DMS 273 (cell line): ENCODE results near the gene ACTN2.

Experiments
- DNase-seq: peaks from one replicate; lab custom pipeline; 2025; ENCODE audit not compliant: unreplicated experiment; lab: John Stamatoyannopoulos, UW

The ACTN2 gene

GRCh38 chr1:236765831-236766230 lies 79.5 kb downstream of the ACTN2 start:
- DNase-seq = no peak

GRCh38 chr1:236766506-236766905 lies 80.2 kb downstream of the ACTN2 start:
- no peak for DNase-seq

- no peak for DNase-seq
These were observed 81.0 kb downstream of the ACTN2 start for GRCh38 chr1:236767276-236767675.

GRCh38 chr1:236768601-236769000 lies 82.3 kb downstream of the ACTN2 start:
- peak; percentile 28 for DNase-seq

GRCh38 chr1:236773919-236774318 lies 87.6 kb downstream of the ACTN2 start:
- DNase-seq = no peak

- peak; percentile 36 for DNase-seq
These were observed 88.6 kb downstream of the ACTN2 start for GRCh38 chr1:236774926-236775325.

GRCh38 chr1:236779312-236779711 lies 93.0 kb downstream of the ACTN2 start:
- no peak for DNase-seq

- DNase-seq = no peak
These were observed 99.2 kb downstream of the ACTN2 start for GRCh38 chr1:236785477-236785876.

- no peak for DNase-seq
These were observed 100.2 kb downstream of the ACTN2 start for GRCh38 chr1:236786453-236786852.

GRCh38 chr1:236794585-236795034 lies 108.3 kb downstream of the ACTN2 start:
- DNase-seq = no peak

GRCh38 chr1:236795035-236795756 lies 108.9 kb downstream of the ACTN2 start, which contains the start of gene MTR:
Gene MTR (plus strand): TSS chr1:236795292. CDS start chr1:236795704, 412 bp downstream.
- peak; percentile 100 for DNase-seq

GRCh38 chr1:236795757-236796667 lies 109.7 kb downstream of the ACTN2 start:
- peak; percentile 74 for DNase-seq

- no peak for DNase-seq
These were observed 112.7 kb downstream of the ACTN2 start for GRCh38 chr1:236799001-236799400.

GRCh38 chr1:236800002-236800620 lies 113.8 kb downstream of the ACTN2 start:
- DNase-seq = no peak

GRCh38 chr1:236800623-236801022 lies 114.3 kb downstream of the ACTN2 start:
- no peak for DNase-seq

GRCh38 chr1:236802264-236802663 lies 116.0 kb downstream of the ACTN2 start:
- no peak for DNase-seq

- no peak for DNase-seq
These were observed 120.3 kb downstream of the ACTN2 start for GRCh38 chr1:236806634-236807033.

- DNase-seq = no peak
These were observed 121.7 kb downstream of the ACTN2 start for GRCh38 chr1:236808005-236808404.

GRCh38 chr1:236808564-236809130 lies 122.3 kb downstream of the ACTN2 start:
- DNase-seq = peak; percentile 71

- peak; percentile 90 for DNase-seq
These were observed 122.8 kb downstream of the ACTN2 start for GRCh38 chr1:236809148-236809547.

GRCh38 chr1:236810018-236810417 lies 123.7 kb downstream of the ACTN2 start:
- DNase-seq = no peak
